Left colon (tissue), 2 donors: Measurements from ENCODE around the gene SECTM1. TPM values are rescaled to one million over a fixed set of nuclear protein-coding genes. Genes with fewer than 3 reads are reported as not detected.

Source experiments
- ATAC-seq: fragments of 200-7000 bp; cut with Tn5 transposase; one replicate; pipeline ENCODE4 v1.9.1; 2020; ENCODE audit warnings: mild to moderate bottlenecking, moderate library complexity
- DNase-seq, 2 donors: peaks; one replicate each; pipeline ENCODE4 v3.0.0-alpha.2; 2020
- intact Hi-C, 2 donors: fragments of 100-400 bp; cut with DNase I in 1 of 2; cut with micrococcal nuclease in 1 of 2; formaldehyde crosslinking; loops; one replicate each; pipeline versions ENCODE4 v1.11.2 to v1.14.0; 2022; cut with DNase I, micrococcal nuclease
- total RNA-seq, 2 donors: library from RNA; stranded (reverse); fragmentation: NEBNext Ultra II Directional; extraction: Animal tissue kit (Norgen Biotek cat#: 25700); gene quantifications; one replicate each; pipeline ENCODE4 v1.2.1, GENCODE V29; 2021
- donor health status: DM: no; HTN: no; CAD: no.
- donor health status: DM: yes; HTN: yes; CAD: no.

SECTM1 gene
- total RNA-seq, 2 donors from 2014 or later, result 78.5 to 127 TPM

- ATAC-seq, result peak; percentile 5
- DNase-seq, result no peak
- intact Hi-C loops, result no loop called here
Observed at GRCh38 chr17:82334622-82335394, 1.2 kb upstream of the SECTM1 start.

GRCh38 chr17:82334204-82334621, 647 bp upstream of the SECTM1 start:
- intact Hi-C loops, result no loop called here
- ATAC-seq (no peak), DNase-seq (no peak)

- DNase-seq (peak in 1 of 2 donors; percentile 62), ATAC-seq (peak; percentile 8)
- intact Hi-C loops, result no loop called here
Observed at GRCh38 chr17:82332669-82333278, 792 bp downstream of the SECTM1 start.

GRCh38 chr17:82331345-82331939, 2.1 kb downstream of the SECTM1 start:
- intact Hi-C loops, result no loop called here
- ATAC-seq (peak; percentile 15), DNase-seq (peak in 1 of 2 donors; percentile 65)

- intact Hi-C loops, result no loop called here
- ATAC-seq (peak; percentile 2), DNase-seq (peak; percentile 72 to 74)
Observed at GRCh38 chr17:82330322-82331239, 3.0 kb downstream of the SECTM1 start.

- ATAC-seq (no peak), DNase-seq (no peak)
- intact Hi-C loops, result loop anchor here (10.0 kb wide), 1 partner anchor 95 kb away; no protein-coding TSS in a partner anchor
Observed at GRCh38 chr17:82329683-82330321, 3.8 kb downstream of the SECTM1 start.

- intact Hi-C loops, result loop anchor here (10.0 kb wide), 1 partner anchor 94 kb away; no protein-coding TSS in a partner anchor
- DNase-seq (peak in 1 of 2 donors; percentile 37), ATAC-seq (no peak)
Observed at GRCh38 chr17:82328994-82329507, 4.5 kb downstream of the SECTM1 start.

- DNase-seq (peak; percentile 83 to 90), ATAC-seq (peak; percentile 64)
- intact Hi-C loops, result loop anchor here (10.0 kb wide), 1 partner anchor 94 kb away; no protein-coding TSS in a partner anchor
Observed at GRCh38 chr17:82328141-82328993, 5.2 kb downstream of the SECTM1 start.

- no peak for DNase-seq
- ATAC-seq, result no peak
- intact Hi-C loops, result loop anchor here (10.0 kb wide), 1 partner anchor 93 kb away; no protein-coding TSS in a partner anchor
Observed at GRCh38 chr17:82327757-82328140, 5.8 kb downstream of the SECTM1 start.

- intact Hi-C loops, result loop anchor here (10.0 kb wide), 1 partner anchor 92 kb away; no protein-coding TSS in a partner anchor
- DNase-seq, result peak in 1 of 2 donors; percentile 5
- ATAC-seq, result no peak
Observed at GRCh38 chr17:82327289-82327688, 6.3 kb downstream of the SECTM1 start.

GRCh38 chr17:82325286-82326180, 8.0 kb downstream of the SECTM1 start:
- no peak for ATAC-seq
- DNase-seq, result peak in 1 of 2 donors; percentile 16
- intact Hi-C loops, result loop anchor here (10.0 kb wide), 1 partner anchor 91 kb away; no protein-coding TSS in a partner anchor

GRCh38 chr17:82324566-82325285, 8.8 kb downstream of the SECTM1 start:
- ATAC-seq, result peak; percentile 33
- intact Hi-C loops, result loop anchor here (10.0 kb wide), 1 partner anchor 90 kb away; no protein-coding TSS in a partner anchor
- peak in 1 of 2 donors; percentile 71 for DNase-seq

GRCh38 chr17:82323514-82324234, 9.9 kb downstream of the SECTM1 start:
- no peak for ATAC-seq
- intact Hi-C loops, result loop anchor here (10.0 kb wide), 1 partner anchor 89 kb away; no protein-coding TSS in a partner anchor
- DNase-seq, result peak in 1 of 2 donors; percentile 15
